ENCODE results near the gene KRTAP3-3. TPM values are rescaled to one million over a fixed set of nuclear protein-coding genes. Genes with fewer than 3 reads are reported as not detected.

Gene KRTAP3-3
- total RNA-seq, 4 donors from 2014 or later: not detected

- TF ChIP-seq POLR2A (IDR thresholded peaks at IDR 0.05) (no peak), EP300 (IDR thresholded peaks at IDR 0.05) (no peak), POLR2AphosphoS5 (IDR thresholded peaks at IDR 0.05) (no peak), CTCF (IDR thresholded peaks at IDR 0.05) (no peak)
- Histone ChIP-seq H3K36me3 (no peaks in the 10 kb centered on the region), H3K4me3 (no peak overlapping the region), H3K27me3 (peaks cover 35% of the 10 kb centered on the region), H3K27ac (no peak overlapping the region), H3K9me3 (no peaks in the 10 kb centered on the region), H3K4me1 (no peaks in the 10 kb centered on the region)
- ATAC-seq: no peak
- 100% methylated on average over 1 to 2 of the region's 2 CpGs for WGBS, 2 donors (ENCODE audit: low coverage in 1 of 2)
These were observed 42.8 kb downstream of the KRTAP3-3 start for GRCh38 chr17:40951011-40951622.

- Histone ChIP-seq H3K27ac (no peak overlapping the region), H3K9me3 (no peaks in the 10 kb centered on the region), H3K36me3 (no peaks in the 10 kb centered on the region), H3K27me3 (peaks cover 32% of the 10 kb centered on the region), H3K4me1 (no peaks in the 10 kb centered on the region), H3K4me3 (no peak overlapping the region)
- WGBS, 2 donors (ENCODE audit: low coverage in 1 of 2): 74 to 89% methylated on average over 6 to 7 of the region's 7 CpGs
- TF ChIP-seq CTCF (IDR thresholded peaks at IDR 0.05) (no peak), POLR2AphosphoS5 (IDR thresholded peaks at IDR 0.05) (no peak), EP300 (IDR thresholded peaks at IDR 0.05) (no peak), POLR2A (IDR thresholded peaks at IDR 0.05) (no peak)
- no peak for ATAC-seq
These were observed 43.8 kb downstream of the KRTAP3-3 start for GRCh38 chr17:40950176-40950575.

GRCh38 chr17:40949418-40949817 is 44.5 kb downstream of the KRTAP3-3 start:
- peaks cover 35% of the 10 kb centered on the region for H3K27me3 ChIP-seq
- H3K4me3 ChIP-seq: no peak overlapping the region
- TF ChIP-seq CTCF (IDR thresholded peaks at IDR 0.05): no peak
- TF ChIP-seq POLR2AphosphoS5 (IDR thresholded peaks at IDR 0.05): no peak
- no peak for TF ChIP-seq POLR2A (IDR thresholded peaks at IDR 0.05)
- WGBS, 2 donors (ENCODE audit: low coverage in 1 of 2): 26 to 48% methylated on average over 3 to 8 of the region's 10 CpGs
- H3K36me3 ChIP-seq: no peaks in the 10 kb centered on the region
- H3K27ac ChIP-seq: no peak overlapping the region
- no peak for ATAC-seq
- H3K9me3 ChIP-seq: no peaks in the 10 kb centered on the region
- no peaks in the 10 kb centered on the region for H3K4me1 ChIP-seq

GRCh38 chr17:40947929-40948328 is 46.0 kb downstream of the KRTAP3-3 start:
- WGBS, 2 donors (ENCODE audit: low coverage in 1 of 2): 61 to 69% methylated on average over 2 of the region's 2 CpGs
- Histone ChIP-seq H3K4me3 (no peak overlapping the region), H3K27ac (no peak overlapping the region), H3K27me3 (peaks cover 35% of the 10 kb centered on the region), H3K4me1 (no peaks in the 10 kb centered on the region), H3K36me3 (no peaks in the 10 kb centered on the region), H3K9me3 (no peaks in the 10 kb centered on the region)
- TF ChIP-seq POLR2AphosphoS5 (IDR thresholded peaks at IDR 0.05) (no peak), POLR2A (IDR thresholded peaks at IDR 0.05) (no peak), EP300 (IDR thresholded peaks at IDR 0.05) (no peak), CTCF (IDR thresholded peaks at IDR 0.05) (no peak)
- ATAC-seq: no peak

GRCh38 chr17:40945414-40945813 is 48.5 kb downstream of the KRTAP3-3 start:
- peaks cover 35% of the 10 kb centered on the region for H3K27me3 ChIP-seq

More at GRCh38 chr17:40945414-40945813, 48.5 kb downstream of the KRTAP3-3 start:
- TF ChIP-seq EP300 (IDR thresholded peaks at IDR 0.05) (no peak), POLR2AphosphoS5 (IDR thresholded peaks at IDR 0.05) (no peak), CTCF (IDR thresholded peaks at IDR 0.05) (no peak), POLR2A (IDR thresholded peaks at IDR 0.05) (no peak)
- no peak overlapping the region for H3K27ac ChIP-seq
- no peaks in the 10 kb centered on the region for H3K4me1 ChIP-seq
- no peaks in the 10 kb centered on the region for H3K9me3 ChIP-seq
- no peaks in the 10 kb centered on the region for H3K36me3 ChIP-seq
- no peak overlapping the region for H3K4me3 ChIP-seq
- 87% methylated on average over 3 of the region's 6 CpGs; no CpG with 5 or more reads in 1 of the 2 donors for WGBS, 2 donors (ENCODE audit: low coverage in 1 of 2)
- no peak for ATAC-seq
